Psoas muscle (tissue), 8 donors: Measurements from ENCODE around the gene TSPAN10. TPM values are rescaled to one million over a fixed set of nuclear protein-coding genes. Genes with fewer than 3 reads are reported as not detected.
A peak's percentile ranks its signal among the peaks of the same experiment; 100 is the strongest.

ENCODE experiments used
- ATAC-seq, 4 donors: fragments of 200-7000 bp; cut with Tn5 transposase; one replicate each; pipeline ENCODE4 v1.9.1; 2020; ENCODE audit warnings: moderate library complexity in 3 of 4, mild to moderate bottlenecking in 2 of 4
- DNase-seq, 2 donors: peaks; one replicate each; pipeline ENCODE4 v3.0.0-alpha.2; 2020
- H3K27ac ChIP-seq: fragments of 200-600 bp; one replicate; pipeline ENCODE4 v1.8.0; 2022
- H3K27me3 ChIP-seq, 3 donors: fragments of 200-600 bp in 1 of 3; one replicate each; pipeline versions ENCODE4 v1.6.1 to v1.8.0; 2013 to 2022; ENCODE audit warnings: low read length in 2 of 3, mild to moderate bottlenecking in 2 of 3, moderate library complexity in 1 of 3; ENCODE audit not compliant: insufficient read depth in 3 of 3
- H3K36me3 ChIP-seq, 2 donors: fragments of 200-600 bp in 1 of 2; one replicate each; pipeline versions ENCODE4 v1.6.1 to v1.8.0; 2013 to 2022; ENCODE audit warnings: low read depth in 1 of 2, mild to moderate bottlenecking in 1 of 2, moderate library complexity in 1 of 2; ENCODE audit not compliant: insufficient read depth in 1 of 2
- H3K4me1 ChIP-seq: fragments of 200-600 bp; one replicate; pipeline ENCODE4 v1.8.0; 2022
- H3K4me3 ChIP-seq: fragments of 200-600 bp; one replicate; pipeline ENCODE4 v1.8.0; 2022; ENCODE audit warnings: mild to moderate bottlenecking
- H3K9me3 ChIP-seq: fragments of 200-600 bp; one replicate; pipeline ENCODE4 v1.8.0; 2022
- CTCF ChIP-seq: fragments of 200-600 bp; IDR thresholded peaks from one replicate; pipeline ENCODE4 v1.8.0; 2022; ENCODE audit warnings: antibody characterized with exemption
- WGBS, 3 donors: extraction: QIAGEN DNeasy Blood & Tissue Kit; methylation state at CpG; one replicate each; pipeline versions ENCODE4 v1.1.6 to v1.1.7; 2013; 5-methylcytosine and 5-hydroxymethylcytosine counted together
- intact Hi-C, 2 donors: fragments of 100-400 bp; cut with DNase I; formaldehyde crosslinking; loops; one replicate each; pipeline versions ENCODE4 v1.11.0 to v1.14.2; 2022
- polyA plus RNA-seq, 3 donors: library from polyadenylated mRNA; stranded (reverse); fragments of 200-250 nt; gene quantifications; one replicate each; pipeline ENCODE4 v1.2.3, GENCODE V29; 2013
- total RNA-seq, 4 donors: library from RNA; stranded (reverse); fragmentation: NEBNext Ultra II Directional in 2 of 4; extraction: Animal tissue kit (Norgen Biotek cat#: 25700) in 2 of 4; gene quantifications; one replicate each; pipeline versions ENCODE4 v1.2.1 to v1.2.4, GENCODE V29; 2021 to 2023
- donor health status: healthy with polysubstance abuse.
- donor health status: DM: no; HTN: no; CAD: no; lungs with moderate emphysema.
- donor health status: Bipolar disorder and iron deficiency.
- donor health status: healthy.
- donor health status: DM: yes; HTN: yes; CAD: no.
- donor health status: DM: no; HTN: no; CAD: no.
- donor health status: DM: no; HTN: no; CAD: no.
- donor health status: DM: yes; HTN: yes; CAD: no.

TSPAN10 gene
- total and polyA plus RNA-seq, 7 donors, result 0.09 to 0.67 (median 0.22) TPM; not detected in 2

- Histone ChIP-seq H3K9me3 (no peaks in the 10 kb centered on the region), H3K27me3 (no peaks in the 10 kb centered on the region), H3K4me3 (no peak overlapping the region), H3K4me1 (peaks cover 36% of the 10 kb centered on the region), H3K36me3 (peaks cover 0 to 81% of the 10 kb centered on the region in 2 donors), H3K27ac (peak overlapping the region; percentile 68)
- no peak for DNase-seq
- no peak for TF ChIP-seq CTCF
- ATAC-seq, result peak in 3 of 4 donors; percentile 22 to 39 (median 39)
- WGBS, 3 donors, result 42 to 67% (median 49%) methylated on average over 8 of the region's 8 CpGs
- intact Hi-C loops, result no loop called here
Measured at GRCh38 chr17:81630274-81630673, 6.7 kb upstream of the TSPAN10 start.

- no peak overlapping the region for H3K4me3 ChIP-seq
- no peaks in the 10 kb centered on the region for H3K27me3 ChIP-seq
- peaks cover 45% of the 10 kb centered on the region for H3K4me1 ChIP-seq
- WGBS, 3 donors, result 65 to 86% (median 71%) methylated on average over 7 of the region's 7 CpGs
- H3K27ac ChIP-seq, result no peak overlapping the region
- TF ChIP-seq CTCF, result no peak
- peaks cover 0 to 71% of the 10 kb centered on the region in 2 donors for H3K36me3 ChIP-seq
- intact Hi-C loops, result no loop called here
- H3K9me3 ChIP-seq, result no peaks in the 10 kb centered on the region
- ATAC-seq, result no peak
- DNase-seq, result no peak
Measured at GRCh38 chr17:81631482-81631881, 5.5 kb upstream of the TSPAN10 start.

- peaks cover 0 to 31% of the 10 kb centered on the region in 2 donors for H3K36me3 ChIP-seq
- no peak for DNase-seq
- H3K9me3 ChIP-seq, result no peaks in the 10 kb centered on the region
- H3K27ac ChIP-seq, result peak overlapping the region; percentile 95
- peaks cover 46% of the 10 kb centered on the region for H3K4me1 ChIP-seq
- no peaks in the 10 kb centered on the region for H3K27me3 ChIP-seq
- peak; percentile 12 to 29 (median 21) for ATAC-seq
- intact Hi-C loops, result loop anchor here in 1 of 2 donors (5.0 kb wide), 1 partner anchor 47 kb away; the partner anchor contains the start of genes ARL16 and HGS
- 75 to 82% (median 78%) methylated on average over 5 of the region's 5 CpGs for WGBS, 3 donors
- no peak for TF ChIP-seq CTCF
- peak overlapping the region; percentile 94 for H3K4me3 ChIP-seq
Measured at GRCh38 chr17:81635431-81635830, 1.6 kb upstream of the TSPAN10 start.

- DNase-seq (no peak), ATAC-seq (peak; percentile 66 to 76 (median 72))
- peaks cover 42% of the 10 kb centered on the region for H3K4me1 ChIP-seq
- peaks cover 0 to 26% of the 10 kb centered on the region in 2 donors for H3K36me3 ChIP-seq
- H3K4me3 ChIP-seq, result peak overlapping the region; percentile 94
- H3K27me3 ChIP-seq, result no peaks in the 10 kb centered on the region
- 27 to 33% (median 29%) methylated on average over 18 of the region's 18 CpGs for WGBS, 3 donors
- no peak for TF ChIP-seq CTCF
- no peaks in the 10 kb centered on the region for H3K9me3 ChIP-seq
- peak overlapping the region; percentile 95 for H3K27ac ChIP-seq
- intact Hi-C loops, result loop anchor here (2.0 to 5.0 kb wide), 2 partner anchors 31 to 46 kb away; partner anchors contain the start of genes CCDC137 (in 2 of the 2), OXLD1 (in 2 of the 2), ARL16 (in 1 of the 2) and HGS (in 1 of the 2)
Measured at GRCh38 chr17:81635973-81636504, 957 bp upstream of the TSPAN10 start.
